Osteoblast (primary cell): ENCODE results near the gene TMEM147. TPM values are rescaled to one million over a fixed set of nuclear protein-coding genes. Genes with fewer than 3 reads are reported as not detected.

Experiments
- DNase-seq: peaks from one replicate; pipeline ENCODE4 v3.0.0; 2011; ENCODE audit warnings: low spot score, mixed read lengths; ENCODE audit not compliant: insufficient read length; ENCODE audit errors: missing footprints
- H2AFZ ChIP-seq: 2 replicates; pipeline ENCODE4 v1.6.0; 2011; ENCODE audit warnings: mild to moderate bottlenecking, low read length
- H3K27ac ChIP-seq: 2 replicates; pipeline ENCODE4 v1.5.1; 2011; ENCODE audit warnings: mild to moderate bottlenecking, low read depth, low read length, moderate library complexity
- H3K27me3 ChIP-seq: 2 replicates; pipeline ENCODE4 v1.6.0; 2012; ENCODE audit warnings: mild to moderate bottlenecking, control low read depth, inconsistent platforms, low read length, moderate library complexity; ENCODE audit not compliant: insufficient read depth
- H3K36me3 ChIP-seq: 2 replicates; pipeline ENCODE4 v1.5.1; 2011; ENCODE audit warnings: mild to moderate bottlenecking, low read length, control low read depth, moderate library complexity; ENCODE audit not compliant: insufficient read depth
- H3K4me1 ChIP-seq: 2 replicates; pipeline ENCODE4 v1.5.1; 2011; ENCODE audit warnings: mild to moderate bottlenecking, low read length, control low read depth, moderate library complexity; ENCODE audit not compliant: insufficient read depth
- H3K4me2 ChIP-seq: 2 replicates; pipeline ENCODE4 v1.6.0; 2011; ENCODE audit warnings: mild to moderate bottlenecking, low read length; ENCODE audit not compliant: insufficient read depth
- H3K4me3 ChIP-seq: fragments of 200-600 bp; sonication (generic); 3 replicates; pipeline ENCODE4 v1.5.1; 2012; ENCODE audit warnings: mild to moderate bottlenecking, low read length, inconsistent platforms; ENCODE audit not compliant: insufficient read depth
- H3K79me2 ChIP-seq: 2 replicates; pipeline ENCODE4 v1.6.0; 2012; ENCODE audit warnings: mild to moderate bottlenecking, low read length, control low read depth, inconsistent platforms; ENCODE audit not compliant: insufficient read depth
- H3K9me3 ChIP-seq: 2 replicates; pipeline ENCODE4 v1.5.1; 2011; ENCODE audit warnings: low read depth, low read length, control low read depth
- H4K20me1 ChIP-seq: 2 replicates; pipeline ENCODE4 v1.6.0; 2012; ENCODE audit warnings: mild to moderate bottlenecking, low read length, control low read depth; ENCODE audit not compliant: insufficient read depth
- total RNA-seq: library from RNA; depleted of rRNA; stranded (reverse); fragments of >200 nt; gene quantifications from 2 replicates; pipeline ENCODE4 v1.2.3, GENCODE V29; 2012
- TF ChIP-seq, protein P1 (sequence below): IDR thresholded peaks from 2 replicates; pipeline ENCODE4 v1.5.1; 2011; ENCODE audit warnings: mild to moderate bottlenecking, low read depth, low read length, moderate library complexity; ENCODE audit errors: extremely low read depth

The TMEM147 gene
- total RNA-seq, 1 donor, result 98.8 TPM

DNA sequence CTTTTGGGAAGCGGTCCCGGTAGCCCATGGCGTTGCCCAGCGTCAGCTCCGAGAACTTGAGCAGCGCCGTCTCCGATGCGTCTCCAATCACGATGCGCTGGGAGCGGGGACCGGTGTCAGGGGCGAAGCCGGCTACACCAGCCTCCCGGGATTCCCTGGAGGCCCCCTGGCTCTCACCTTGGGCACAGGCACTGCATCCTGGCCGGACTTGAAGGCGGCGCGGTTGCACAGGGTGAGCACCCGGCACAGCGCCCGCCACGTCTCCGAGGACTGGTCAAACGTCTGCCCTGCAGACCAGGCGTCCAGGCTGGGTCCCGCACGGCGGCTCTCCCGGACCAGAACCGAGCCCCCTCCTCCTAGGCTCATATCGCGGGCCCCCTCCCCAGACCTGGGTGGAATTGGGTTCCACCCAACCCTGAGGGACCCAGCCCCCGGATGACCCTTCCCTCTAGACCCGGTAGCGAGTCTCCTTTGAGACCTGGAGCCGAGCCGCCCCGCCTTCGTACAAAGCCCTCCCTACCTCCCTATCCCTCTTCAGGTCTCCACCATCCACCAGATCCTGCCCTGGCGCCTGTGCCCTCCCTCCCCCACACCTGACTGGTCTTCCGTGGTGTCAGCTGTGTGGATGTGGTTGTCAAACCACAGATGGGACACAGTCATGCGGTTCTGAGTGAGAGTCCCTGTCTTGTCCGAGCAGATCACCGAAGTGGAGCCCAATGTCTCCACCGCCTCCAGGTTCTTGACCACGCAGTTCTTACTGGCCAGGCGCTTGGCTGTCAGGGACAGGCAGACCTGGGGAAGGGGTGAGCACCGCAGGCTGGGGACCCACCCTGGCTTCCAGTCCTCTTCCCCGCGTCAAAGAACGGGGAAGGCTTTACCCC, 13.2 kb downstream of the TMEM147 start:
- no peaks in the 10 kb centered on the region for H3K9me3 ChIP-seq
- H4K20me1 ChIP-seq, result no peaks in the 10 kb centered on the region
- no peak overlapping the region for H3K27ac ChIP-seq
- peak; percentile 55 for DNase-seq
- no peaks in the 10 kb centered on the region for H3K4me1 ChIP-seq
- peak overlapping the region; percentile 75 for H3K4me2 ChIP-seq
- peak overlapping the region; percentile 56 for H3K4me3 ChIP-seq
- H2AFZ ChIP-seq, result no peak overlapping the region
- H3K36me3 ChIP-seq, result no peaks in the 10 kb centered on the region
- TF ChIP-seq, protein P1, sequence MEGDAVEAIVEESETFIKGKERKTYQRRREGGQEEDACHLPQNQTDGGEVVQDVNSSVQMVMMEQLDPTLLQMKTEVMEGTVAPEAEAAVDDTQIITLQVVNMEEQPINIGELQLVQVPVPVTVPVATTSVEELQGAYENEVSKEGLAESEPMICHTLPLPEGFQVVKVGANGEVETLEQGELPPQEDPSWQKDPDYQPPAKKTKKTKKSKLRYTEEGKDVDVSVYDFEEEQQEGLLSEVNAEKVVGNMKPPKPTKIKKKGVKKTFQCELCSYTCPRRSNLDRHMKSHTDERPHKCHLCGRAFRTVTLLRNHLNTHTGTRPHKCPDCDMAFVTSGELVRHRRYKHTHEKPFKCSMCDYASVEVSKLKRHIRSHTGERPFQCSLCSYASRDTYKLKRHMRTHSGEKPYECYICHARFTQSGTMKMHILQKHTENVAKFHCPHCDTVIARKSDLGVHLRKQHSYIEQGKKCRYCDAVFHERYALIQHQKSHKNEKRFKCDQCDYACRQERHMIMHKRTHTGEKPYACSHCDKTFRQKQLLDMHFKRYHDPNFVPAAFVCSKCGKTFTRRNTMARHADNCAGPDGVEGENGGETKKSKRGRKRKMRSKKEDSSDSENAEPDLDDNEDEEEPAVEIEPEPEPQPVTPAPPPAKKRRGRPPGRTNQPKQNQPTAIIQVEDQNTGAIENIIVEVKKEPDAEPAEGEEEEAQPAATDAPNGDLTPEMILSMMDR, result no peak
- H3K79me2 ChIP-seq, result no peaks in the 10 kb centered on the region
- H3K27me3 ChIP-seq, result peaks cover 15% of the 10 kb centered on the region

DNA sequence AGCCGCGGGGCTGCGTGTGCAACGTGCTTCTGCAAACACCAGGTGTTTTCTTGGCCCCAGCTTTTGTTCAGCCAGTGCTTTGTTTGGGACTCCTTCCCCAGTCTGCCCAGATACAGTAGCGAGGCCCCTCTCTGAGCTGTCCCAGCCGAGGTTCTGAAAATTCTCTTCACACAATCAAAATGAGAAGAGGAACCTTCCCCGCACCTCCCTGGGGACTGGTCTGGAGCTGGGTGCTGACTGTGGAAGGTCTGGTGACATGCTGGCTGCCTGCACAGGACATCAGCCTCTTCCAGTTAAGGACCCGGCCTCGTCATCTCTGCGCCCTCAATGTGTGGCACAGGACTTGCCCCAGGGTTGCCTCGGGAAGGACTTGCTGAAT, 13.8 kb downstream of the TMEM147 start:
- Histone ChIP-seq H3K27ac (no peak overlapping the region), H4K20me1 (no peaks in the 10 kb centered on the region), H3K9me3 (no peaks in the 10 kb centered on the region), H3K79me2 (no peaks in the 10 kb centered on the region), H2AFZ (no peak overlapping the region), H3K4me3 (no peak overlapping the region), H3K4me1 (no peaks in the 10 kb centered on the region), H3K27me3 (peaks cover 15% of the 10 kb centered on the region), H3K4me2 (no peak overlapping the region), H3K36me3 (no peaks in the 10 kb centered on the region)
- peak; percentile 58 for DNase-seq
- TF ChIP-seq, protein P1, result no peak

DNA sequence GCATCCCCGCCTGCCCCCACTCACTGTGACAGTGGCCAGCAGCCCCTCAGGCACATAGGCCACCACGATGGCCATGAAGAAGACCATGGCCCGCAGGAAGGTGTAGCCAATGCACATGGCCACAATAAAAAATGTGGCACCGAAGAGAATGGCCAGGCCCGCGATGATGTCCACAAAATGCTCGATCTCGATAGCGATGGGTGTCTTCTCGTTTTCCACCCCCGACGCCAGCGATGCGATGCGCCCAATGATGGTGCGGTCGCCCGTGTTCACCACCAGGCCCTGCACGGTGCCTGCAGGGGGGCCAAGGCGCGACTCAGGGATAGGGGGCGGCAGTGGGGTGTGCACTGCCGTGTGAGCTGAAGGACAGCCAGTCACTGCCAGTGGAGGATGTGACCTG, 14.4 kb downstream of the TMEM147 start:
- peaks cover 15% of the 10 kb centered on the region for H3K27me3 ChIP-seq
- H3K4me2 ChIP-seq, result no peak overlapping the region
- no peak overlapping the region for H3K4me3 ChIP-seq
- TF ChIP-seq, protein P1, result no peak
- no peaks in the 10 kb centered on the region for H3K36me3 ChIP-seq
- no peaks in the 10 kb centered on the region for H4K20me1 ChIP-seq
- DNase-seq, result no peak
- H2AFZ ChIP-seq, result no peak overlapping the region
- no peaks in the 10 kb centered on the region for H3K4me1 ChIP-seq
- H3K27ac ChIP-seq, result no peak overlapping the region
- H3K9me3 ChIP-seq, result no peaks in the 10 kb centered on the region
- no peaks in the 10 kb centered on the region for H3K79me2 ChIP-seq

DNA sequence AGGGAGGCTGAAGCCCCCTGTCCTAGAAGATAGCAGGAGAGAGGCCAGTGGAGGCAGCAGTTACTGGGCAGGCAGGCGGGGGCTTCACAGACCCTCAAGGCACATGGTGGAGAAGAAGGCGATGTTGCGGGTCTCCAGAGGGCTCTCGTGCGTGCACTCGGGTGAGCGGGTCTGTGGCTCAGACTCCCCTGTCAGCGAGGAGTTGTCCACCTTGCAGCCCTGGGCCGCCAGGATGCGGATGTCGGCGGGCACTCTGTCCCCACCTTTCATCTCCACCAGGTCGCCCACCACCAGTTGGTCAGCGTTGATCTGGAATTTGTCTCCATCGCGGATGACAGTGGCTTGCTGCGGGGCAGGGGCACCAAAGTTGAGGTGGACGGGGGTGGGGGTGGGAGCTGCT, 14.8 kb downstream of the TMEM147 start:
- no peak for DNase-seq
- Histone ChIP-seq H3K4me2 (no peak overlapping the region), H3K4me3 (no peak overlapping the region)

More for the DNA sequence above, 14.8 kb downstream of the TMEM147 start:
- Histone ChIP-seq H3K4me1 (no peaks in the 10 kb centered on the region), H3K9me3 (no peaks in the 10 kb centered on the region), H4K20me1 (no peaks in the 10 kb centered on the region), H3K36me3 (no peaks in the 10 kb centered on the region), H3K27me3 (peaks cover 15% of the 10 kb centered on the region), H2AFZ (no peak overlapping the region), H3K79me2 (no peaks in the 10 kb centered on the region), H3K27ac (no peak overlapping the region)
- TF ChIP-seq, protein P1, result no peak
